ENCODE results near the gene NNT. TPM values are rescaled to one million over a fixed set of nuclear protein-coding genes. Genes with fewer than 3 reads are reported as not detected.

Gene NNT
- total and polyA plus RNA-seq, 9 of the 15 experiments (the other 6 are each of a cell fraction or from before 2014, with no cell fraction given) = 21.9 to 68.6 (median 42.2) TPM

DNA sequence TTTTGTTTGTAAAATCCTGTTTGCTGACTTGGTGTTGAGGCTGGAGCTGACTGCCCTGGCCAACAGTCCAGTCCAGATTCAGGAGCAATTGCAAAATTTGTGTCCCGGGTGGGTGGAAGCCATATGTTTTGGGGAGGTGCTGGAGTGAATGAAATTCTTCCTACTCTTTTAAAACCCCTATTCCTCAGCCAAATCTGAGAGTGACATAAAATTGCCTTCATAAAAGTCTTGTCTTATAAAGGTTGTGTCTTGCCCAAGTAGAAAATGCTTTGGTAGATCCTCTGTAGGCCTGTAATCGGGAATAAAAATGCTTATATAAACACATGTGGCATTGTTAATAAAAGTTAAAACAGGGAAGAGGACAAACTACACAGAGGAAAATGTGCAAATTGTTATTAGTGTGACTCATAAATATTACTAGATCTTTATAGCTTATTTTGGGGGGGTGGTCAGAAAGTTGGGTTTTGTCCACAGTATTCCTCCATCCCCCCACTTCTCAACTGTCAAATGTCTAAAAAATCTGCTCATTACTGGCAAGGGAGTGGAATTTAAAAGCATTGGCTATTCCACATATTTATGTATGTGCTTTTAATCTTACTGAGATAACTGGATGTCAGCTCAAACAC is 45.6 kb downstream of the NNT start (continued):
- TF ChIP-seq, protein P1, sequence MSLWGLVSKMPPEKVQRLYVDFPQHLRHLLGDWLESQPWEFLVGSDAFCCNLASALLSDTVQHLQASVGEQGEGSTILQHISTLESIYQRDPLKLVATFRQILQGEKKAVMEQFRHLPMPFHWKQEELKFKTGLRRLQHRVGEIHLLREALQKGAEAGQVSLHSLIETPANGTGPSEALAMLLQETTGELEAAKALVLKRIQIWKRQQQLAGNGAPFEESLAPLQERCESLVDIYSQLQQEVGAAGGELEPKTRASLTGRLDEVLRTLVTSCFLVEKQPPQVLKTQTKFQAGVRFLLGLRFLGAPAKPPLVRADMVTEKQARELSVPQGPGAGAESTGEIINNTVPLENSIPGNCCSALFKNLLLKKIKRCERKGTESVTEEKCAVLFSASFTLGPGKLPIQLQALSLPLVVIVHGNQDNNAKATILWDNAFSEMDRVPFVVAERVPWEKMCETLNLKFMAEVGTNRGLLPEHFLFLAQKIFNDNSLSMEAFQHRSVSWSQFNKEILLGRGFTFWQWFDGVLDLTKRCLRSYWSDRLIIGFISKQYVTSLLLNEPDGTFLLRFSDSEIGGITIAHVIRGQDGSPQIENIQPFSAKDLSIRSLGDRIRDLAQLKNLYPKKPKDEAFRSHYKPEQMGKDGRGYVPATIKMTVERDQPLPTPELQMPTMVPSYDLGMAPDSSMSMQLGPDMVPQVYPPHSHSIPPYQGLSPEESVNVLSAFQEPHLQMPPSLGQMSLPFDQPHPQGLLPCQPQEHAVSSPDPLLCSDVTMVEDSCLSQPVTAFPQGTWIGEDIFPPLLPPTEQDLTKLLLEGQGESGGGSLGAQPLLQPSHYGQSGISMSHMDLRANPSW (CRISPR knock-in tag; IDR thresholded peaks at IDR 0.05) = no peak
- TF ChIP-seq MYBL2 (IDR thresholded peaks at IDR 0.05; ENCODE audit: low read depth) (no peak), MYBL2 (CRISPR knock-in tag; IDR thresholded peaks at IDR 0.05; ENCODE audit: borderline replicate concordance) (no peak), XRCC4 (IDR thresholded peaks at IDR 0.05; ENCODE audit: extremely low read depth, insufficient read depth, insufficient read length) (no peak), ILF3 (IDR thresholded peaks at IDR 0.05; ENCODE audit: borderline replicate concordance) (no peak), TAF9B (IDR thresholded peaks at IDR 0.05; ENCODE audit: partially characterized antibody) (no peak), U2AF2 (optimal IDR thresholded peaks at IDR 0.05; ENCODE audit: low read depth, low read length) (no peak), COPS2 (conservative IDR thresholded peaks at IDR 0.05) (no peak), SETDB1 (IDR thresholded peaks at IDR 0.05; ENCODE audit: low read length) (no peak)
- TF ChIP-seq, protein P2, sequence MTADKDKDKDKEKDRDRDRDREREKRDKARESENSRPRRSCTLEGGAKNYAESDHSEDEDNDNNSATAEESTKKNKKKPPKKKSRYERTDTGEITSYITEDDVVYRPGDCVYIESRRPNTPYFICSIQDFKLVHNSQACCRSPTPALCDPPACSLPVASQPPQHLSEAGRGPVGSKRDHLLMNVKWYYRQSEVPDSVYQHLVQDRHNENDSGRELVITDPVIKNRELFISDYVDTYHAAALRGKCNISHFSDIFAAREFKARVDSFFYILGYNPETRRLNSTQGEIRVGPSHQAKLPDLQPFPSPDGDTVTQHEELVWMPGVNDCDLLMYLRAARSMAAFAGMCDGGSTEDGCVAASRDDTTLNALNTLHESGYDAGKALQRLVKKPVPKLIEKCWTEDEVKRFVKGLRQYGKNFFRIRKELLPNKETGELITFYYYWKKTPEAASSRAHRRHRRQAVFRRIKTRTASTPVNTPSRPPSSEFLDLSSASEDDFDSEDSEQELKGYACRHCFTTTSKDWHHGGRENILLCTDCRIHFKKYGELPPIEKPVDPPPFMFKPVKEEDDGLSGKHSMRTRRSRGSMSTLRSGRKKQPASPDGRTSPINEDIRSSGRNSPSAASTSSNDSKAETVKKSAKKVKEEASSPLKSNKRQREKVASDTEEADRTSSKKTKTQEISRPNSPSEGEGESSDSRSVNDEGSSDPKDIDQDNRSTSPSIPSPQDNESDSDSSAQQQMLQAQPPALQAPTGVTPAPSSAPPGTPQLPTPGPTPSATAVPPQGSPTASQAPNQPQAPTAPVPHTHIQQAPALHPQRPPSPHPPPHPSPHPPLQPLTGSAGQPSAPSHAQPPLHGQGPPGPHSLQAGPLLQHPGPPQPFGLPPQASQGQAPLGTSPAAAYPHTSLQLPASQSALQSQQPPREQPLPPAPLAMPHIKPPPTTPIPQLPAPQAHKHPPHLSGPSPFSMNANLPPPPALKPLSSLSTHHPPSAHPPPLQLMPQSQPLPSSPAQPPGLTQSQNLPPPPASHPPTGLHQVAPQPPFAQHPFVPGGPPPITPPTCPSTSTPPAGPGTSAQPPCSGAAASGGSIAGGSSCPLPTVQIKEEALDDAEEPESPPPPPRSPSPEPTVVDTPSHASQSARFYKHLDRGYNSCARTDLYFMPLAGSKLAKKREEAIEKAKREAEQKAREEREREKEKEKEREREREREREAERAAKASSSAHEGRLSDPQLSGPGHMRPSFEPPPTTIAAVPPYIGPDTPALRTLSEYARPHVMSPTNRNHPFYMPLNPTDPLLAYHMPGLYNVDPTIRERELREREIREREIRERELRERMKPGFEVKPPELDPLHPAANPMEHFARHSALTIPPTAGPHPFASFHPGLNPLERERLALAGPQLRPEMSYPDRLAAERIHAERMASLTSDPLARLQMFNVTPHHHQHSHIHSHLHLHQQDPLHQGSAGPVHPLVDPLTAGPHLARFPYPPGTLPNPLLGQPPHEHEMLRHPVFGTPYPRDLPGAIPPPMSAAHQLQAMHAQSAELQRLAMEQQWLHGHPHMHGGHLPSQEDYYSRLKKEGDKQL (CRISPR knock-in tag; IDR thresholded peaks at IDR 0.05; ENCODE audit: borderline replicate concordance) = no peak

Measured in K562 (cell line).